ENCODE results near the gene EFNA5.

EFNA5 gene

DNA sequence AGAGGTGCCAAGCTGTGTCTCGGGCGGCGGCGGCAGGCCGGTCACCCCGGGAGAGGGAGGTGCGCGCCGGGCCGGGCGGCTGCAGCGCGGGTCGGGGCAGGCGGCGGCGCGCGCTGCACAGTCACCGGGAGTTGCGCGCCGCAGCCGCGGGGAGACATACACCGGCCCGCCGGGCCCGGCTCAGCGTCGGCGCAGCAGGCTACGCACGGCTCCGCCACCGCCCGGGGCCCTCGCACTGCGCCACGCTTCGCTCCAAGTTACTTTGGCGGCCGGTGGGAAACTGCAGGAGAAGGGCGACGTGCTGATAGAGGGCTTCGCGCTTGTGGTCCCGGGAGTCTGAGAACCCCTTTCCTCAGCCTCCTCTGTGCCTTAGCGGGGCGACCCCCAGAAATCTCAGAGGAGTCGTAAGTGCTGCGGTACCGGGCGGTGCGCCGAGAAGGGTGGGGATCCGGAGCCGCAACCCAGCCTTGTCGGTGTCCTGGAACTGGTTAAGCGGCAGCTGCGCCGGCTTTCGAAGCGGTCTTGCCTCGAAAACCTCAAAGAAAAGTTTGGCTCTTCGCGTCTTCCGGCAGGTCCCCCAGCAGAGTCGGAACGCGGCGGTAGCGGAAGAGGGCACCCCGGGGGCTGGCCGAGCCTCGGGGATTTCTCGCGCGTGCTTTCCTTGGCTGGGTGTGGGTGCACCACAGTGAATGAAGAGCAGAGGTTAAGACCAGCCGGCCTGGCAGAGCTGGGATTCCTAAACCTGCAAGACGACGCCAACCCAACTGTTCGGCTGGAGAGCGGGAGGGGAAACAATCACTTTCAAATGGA lies at the start of gene EFNA5:
EFNA5 (minus strand) TSS at position 6 of the 810 bp plus-strand sequence.
- DNase-seq (ENCODE audit: low read depth) = peak; percentile 33
- peak within 1 kb of the TSS; percentile 62 for H3K4me3 ChIP-seq (ENCODE audit: low read length)
- TF ChIP-seq, protein P1, sequence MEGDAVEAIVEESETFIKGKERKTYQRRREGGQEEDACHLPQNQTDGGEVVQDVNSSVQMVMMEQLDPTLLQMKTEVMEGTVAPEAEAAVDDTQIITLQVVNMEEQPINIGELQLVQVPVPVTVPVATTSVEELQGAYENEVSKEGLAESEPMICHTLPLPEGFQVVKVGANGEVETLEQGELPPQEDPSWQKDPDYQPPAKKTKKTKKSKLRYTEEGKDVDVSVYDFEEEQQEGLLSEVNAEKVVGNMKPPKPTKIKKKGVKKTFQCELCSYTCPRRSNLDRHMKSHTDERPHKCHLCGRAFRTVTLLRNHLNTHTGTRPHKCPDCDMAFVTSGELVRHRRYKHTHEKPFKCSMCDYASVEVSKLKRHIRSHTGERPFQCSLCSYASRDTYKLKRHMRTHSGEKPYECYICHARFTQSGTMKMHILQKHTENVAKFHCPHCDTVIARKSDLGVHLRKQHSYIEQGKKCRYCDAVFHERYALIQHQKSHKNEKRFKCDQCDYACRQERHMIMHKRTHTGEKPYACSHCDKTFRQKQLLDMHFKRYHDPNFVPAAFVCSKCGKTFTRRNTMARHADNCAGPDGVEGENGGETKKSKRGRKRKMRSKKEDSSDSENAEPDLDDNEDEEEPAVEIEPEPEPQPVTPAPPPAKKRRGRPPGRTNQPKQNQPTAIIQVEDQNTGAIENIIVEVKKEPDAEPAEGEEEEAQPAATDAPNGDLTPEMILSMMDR (conservative IDR thresholded peaks at IDR 0.05; ENCODE audit: low read length) = no peak

- no peak for DNase-seq (ENCODE audit: low read depth)
- TF ChIP-seq, protein P1 (conservative IDR thresholded peaks at IDR 0.05; ENCODE audit: low read length) = no peak
- H3K4me3 ChIP-seq (ENCODE audit: low read length) = no peak overlapping the region
Measured at GRCh38 chr5:107719034-107719606, 48.4 kb upstream of the EFNA5 start.

DNA sequence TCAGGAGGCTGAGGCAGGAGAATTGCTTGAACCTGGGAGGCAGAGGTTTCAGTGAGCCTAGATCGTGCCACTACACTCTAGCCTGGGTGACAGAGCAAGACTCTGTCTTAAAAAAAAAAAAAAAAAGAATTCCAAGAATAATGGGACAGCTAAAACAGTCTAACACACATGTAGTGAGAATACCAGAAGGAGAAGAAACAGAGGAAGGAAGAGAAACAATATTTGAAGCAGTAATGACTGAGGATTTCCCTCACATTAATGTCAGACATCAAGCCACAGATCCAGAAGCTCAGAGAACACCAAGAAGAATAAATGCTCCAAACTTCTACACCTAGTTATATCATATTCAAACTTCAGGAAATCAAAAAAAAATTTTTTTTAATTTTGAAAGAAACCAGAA lies 47.1 kb upstream of the EFNA5 start:
- TF ChIP-seq, protein P1 (conservative IDR thresholded peaks at IDR 0.05; ENCODE audit: low read length) = no peak
- H3K4me3 ChIP-seq (ENCODE audit: low read length) = no peak overlapping the region
- DNase-seq (ENCODE audit: low read depth) = no peak

GRCh38 chr5:107713228-107713627 lies 42.5 kb upstream of the EFNA5 start:
- TF ChIP-seq, protein P1 (conservative IDR thresholded peaks at IDR 0.05; ENCODE audit: low read length) = no peak
- DNase-seq (ENCODE audit: low read depth) = no peak
- H3K4me3 ChIP-seq (ENCODE audit: low read length) = no peak overlapping the region

- TF ChIP-seq, protein P1 (conservative IDR thresholded peaks at IDR 0.05; ENCODE audit: low read length) = no peak
- no peak for DNase-seq (ENCODE audit: low read depth)
- H3K4me3 ChIP-seq (ENCODE audit: low read length) = no peak overlapping the region
Measured at GRCh38 chr5:107712359-107712870, 41.7 kb upstream of the EFNA5 start.

DNA sequence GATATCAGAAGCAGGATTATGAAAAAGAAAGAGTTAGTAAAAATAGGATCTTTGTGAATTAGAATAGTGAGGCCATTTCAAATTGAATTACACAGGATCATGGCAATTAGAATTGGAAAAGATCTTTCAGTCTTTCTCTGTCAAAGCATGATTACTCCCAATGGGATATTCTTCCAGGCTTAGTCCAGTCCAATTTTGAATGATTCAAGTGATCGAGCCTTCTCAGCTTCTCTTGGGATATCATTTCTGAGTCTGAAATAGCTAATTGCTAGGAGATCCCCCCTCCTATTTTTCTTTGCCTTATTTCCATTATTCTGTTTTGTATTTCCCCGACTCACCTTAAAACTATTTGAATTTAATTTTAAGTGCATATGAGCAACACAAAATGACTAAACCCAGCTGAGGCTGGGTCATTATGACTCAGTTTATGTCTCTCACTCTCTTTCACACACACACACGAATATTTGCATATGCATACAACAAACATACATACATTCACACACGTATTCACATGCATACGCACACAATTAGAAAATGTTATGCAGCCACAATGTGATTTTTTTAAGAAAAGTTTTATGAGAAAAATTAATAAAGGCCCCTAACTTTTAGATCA lies 34.8 kb upstream of the EFNA5 start:
- TF ChIP-seq, protein P1 (conservative IDR thresholded peaks at IDR 0.05; ENCODE audit: low read length) = no peak
- peak; percentile 43 for DNase-seq (ENCODE audit: low read depth)
- H3K4me3 ChIP-seq (ENCODE audit: low read length) = no peak overlapping the region

Data from AG10803 (cell line).